Activated B cell treated with CpG ODN at 0.5 μM for 24 hours (primary cell): ENCODE measurements around the gene FASTK. TPM values are rescaled to one million over a fixed set of nuclear protein-coding genes. Genes with fewer than 3 reads are reported as not detected.

ENCODE experiments used
- ATAC-seq: fragments of 200-7000 bp; cut with Tn5 transposase; one replicate; pipeline ENCODE4 v1.10.0; 2021; ENCODE audit warnings: low read depth, mild to moderate bottlenecking, moderate library complexity
- CTCF ChIA-PET: fragments of 350-600 bp; sonication (Branson Sonifier 250); formaldehyde crosslinking; loops from one replicate; lab custom pipeline; 2021; ENCODE audit warnings: antibody characterized with exemption; lab: Charles Lee
- POLR2A ChIA-PET: fragments of 350-600 bp; sonication (Branson Sonifier 250); formaldehyde crosslinking; loops from one replicate; lab custom pipeline; 2021; ENCODE audit warnings: antibody characterized with exemption; lab: Charles Lee
- DNase-seq: peaks from one replicate; pipeline ENCODE4 v3.0.0; 2022
- H3K27ac Mint-ChIP-seq: one replicate; pipeline ENCODE4 v1.8.0; 2020; ENCODE audit warnings: mixed read lengths
- H3K27me3 Mint-ChIP-seq: one replicate; pipeline ENCODE4 v1.8.0; 2021; ENCODE audit warnings: mixed read lengths
- H3K36me3 Mint-ChIP-seq: one replicate; pipeline ENCODE4 v1.8.0; 2021; ENCODE audit warnings: low read depth, mixed read lengths
- H3K4me1 Mint-ChIP-seq: one replicate; pipeline ENCODE4 v1.8.0; 2021; ENCODE audit warnings: mixed read lengths
- H3K4me3 Mint-ChIP-seq: one replicate; pipeline ENCODE4 v1.8.0; 2020; ENCODE audit warnings: mild to moderate bottlenecking, mixed read lengths
- H3K9me3 Mint-ChIP-seq: one replicate; pipeline ENCODE4 v1.8.0; 2020; ENCODE audit warnings: mixed read lengths
- CTCF ChIP-seq: fragments of 200-600 bp; IDR thresholded peaks from one replicate; pipeline ENCODE4 v1.8.0; 2022; ENCODE audit warnings: antibody characterized with exemption, mild to moderate bottlenecking
- intact Hi-C: fragments of 100-400 bp; cut with micrococcal nuclease; formaldehyde crosslinking; loops from one replicate; pipeline ENCODE4 v1.15.1; 2024
- total RNA-seq: library from RNA; stranded (reverse); gene quantifications from 2 replicates; pipeline ENCODE4 v1.2.3, GENCODE V29; 2022

The FASTK gene
- total RNA-seq, 1 donor from 2014 or later, result 103 TPM

- H3K27ac Mint-ChIP-seq, result no peak overlapping the region
- no peak for ATAC-seq
- POLR2A ChIA-PET, result interaction anchor here (0.6 kb wide), 1 partner anchor 1870 kb away, joined by 4 read pairs; no protein-coding TSS in a partner anchor
- peaks cover 27% of the 10 kb centered on the region for H3K36me3 Mint-ChIP-seq
- no peaks in the 10 kb centered on the region for H3K9me3 Mint-ChIP-seq
- no peak for DNase-seq
- H3K4me3 Mint-ChIP-seq, result no peak overlapping the region
- CTCF ChIA-PET, result no interaction called here
- H3K27me3 Mint-ChIP-seq, result no peaks in the 10 kb centered on the region
- H3K4me1 Mint-ChIP-seq, result peaks cover 8% of the 10 kb centered on the region
- no peak for TF ChIP-seq CTCF
- intact Hi-C loops, result no loop called here
These were observed 45.4 kb downstream of the FASTK start for GRCh38 chr7:151035026-151035717.

- ATAC-seq, result no peak
- H3K9me3 Mint-ChIP-seq, result no peaks in the 10 kb centered on the region
- ChIA-PET CTCF (no interaction called here), POLR2A (interaction anchor here (0.6 to 1.2 kb wide), 2 partner anchors 46 to 1869 kb away, joined by 4 read pairs; partner anchors contain the start of gene FASTK)
- no peak for TF ChIP-seq CTCF
- H3K4me1 Mint-ChIP-seq, result peaks cover 9% of the 10 kb centered on the region
- H3K27me3 Mint-ChIP-seq, result no peaks in the 10 kb centered on the region
- H3K4me3 Mint-ChIP-seq, result no peak overlapping the region
- DNase-seq, result no peak
- intact Hi-C loops, result no loop called here
- peaks cover 27% of the 10 kb centered on the region for H3K36me3 Mint-ChIP-seq
- no peak overlapping the region for H3K27ac Mint-ChIP-seq
These were observed 46.1 kb downstream of the FASTK start for GRCh38 chr7:151034312-151035025.

GRCh38 chr7:151033864-151034249 lies 46.8 kb downstream of the FASTK start:
- DNase-seq (no peak), ATAC-seq (no peak)
- H3K27ac Mint-ChIP-seq, result no peak overlapping the region
- CTCF ChIA-PET, result no interaction called here
- H3K9me3 Mint-ChIP-seq, result no peaks in the 10 kb centered on the region
- no peaks in the 10 kb centered on the region for H3K27me3 Mint-ChIP-seq
- no peak overlapping the region for H3K4me3 Mint-ChIP-seq
- no peak for TF ChIP-seq CTCF
- POLR2A ChIA-PET, result interaction anchor here (1.2 kb wide), 1 partner anchor 47 kb away, joined by 4 read pairs; the partner anchor contains the start of gene FASTK
- intact Hi-C loops, result no loop called here
- peaks cover 9% of the 10 kb centered on the region for H3K4me1 Mint-ChIP-seq
- peaks cover 27% of the 10 kb centered on the region for H3K36me3 Mint-ChIP-seq

GRCh38 chr7:151032936-151033863 lies 47.4 kb downstream of the FASTK start:
- ATAC-seq (no peak), DNase-seq (no peak)
- H3K27me3 Mint-ChIP-seq, result no peaks in the 10 kb centered on the region
- peaks cover 33% of the 10 kb centered on the region for H3K36me3 Mint-ChIP-seq
- H3K27ac Mint-ChIP-seq, result no peak overlapping the region
- intact Hi-C loops, result no loop called here
- ChIA-PET CTCF (interaction anchor here (0.7 kb wide), 1 partner anchor 22 kb away, joined by 3 read pairs; no protein-coding TSS in a partner anchor), POLR2A (interaction anchor here (0.7 to 1.2 kb wide), 2 partner anchors 47 to 54 kb away, joined by 3 to 4 read pairs; partner anchors contain the start of gene FASTK)
- no peaks in the 10 kb centered on the region for H3K9me3 Mint-ChIP-seq
- H3K4me3 Mint-ChIP-seq, result no peak overlapping the region
- no peak for TF ChIP-seq CTCF
- peaks cover 12% of the 10 kb centered on the region for H3K4me1 Mint-ChIP-seq
